H1 (cell line): ENCODE measurements around the gene RPL6. TPM values are rescaled to one million over a fixed set of nuclear protein-coding genes. Genes with fewer than 3 reads are reported as not detected.

ENCODE experiments used
- CTCF ChIA-PET: fragments of 300-600 bp; sonication (Branson Sonifier 250); formaldehyde crosslinking; loops from one replicate; lab custom pipeline; 2021; ENCODE audit not compliant: partially characterized antibody; lab: Charles Lee
- POLR2A ChIA-PET: fragments of 300-600 bp; sonication (Branson Sonifier 250); formaldehyde crosslinking; loops from one replicate; lab custom pipeline; 2021; ENCODE audit warnings: inconsistent platforms; ENCODE audit not compliant: partially characterized antibody; lab: Charles Lee
- DNase-seq, 2 experiments: peaks; one replicate each; pipeline versions ENCODE4 v3.0.0 to v3.0.0-alpha.2; 2010 to 2022; ENCODE audit warnings: low spot score in 2 of 2, low read depth in 1 of 2, mixed read lengths in 1 of 2
- FAIRE-seq: peaks from 2 replicates; lab custom pipeline; 2011; peaks lifted over from hg19 to GRCh38; lab: Jason Lieb, UNC
- H2AFZ ChIP-seq: 2 replicates; pipeline ENCODE4 v1.8.1; 2012; ENCODE audit warnings: low read length, inconsistent platforms
- H2AK5ac ChIP-seq: 2 replicates; pipeline ENCODE4 v1.6.1; 2013; ENCODE audit warnings: low read depth, low read length
- H2BK120ac ChIP-seq: replicated peaks from 2 replicates; pipeline ENCODE3; 2013; ENCODE audit warnings: low read depth, low read length, inconsistent platforms
- H2BK12ac ChIP-seq: 2 replicates; pipeline ENCODE4 v1.6.1; 2013; ENCODE audit warnings: low read depth, low read length
- H2BK15ac ChIP-seq: 2 replicates; pipeline ENCODE4 v1.6.1; 2013; ENCODE audit warnings: low read length
- H2BK20ac ChIP-seq: 2 replicates; pipeline ENCODE4 v1.6.1; 2013; ENCODE audit warnings: low read length
- H2BK5ac ChIP-seq: 2 replicates; pipeline ENCODE4 v1.6.1; 2013; ENCODE audit warnings: low read depth, low read length
- H3K14ac ChIP-seq: 2 replicates; pipeline ENCODE4 v1.6.1; 2013; ENCODE audit warnings: inconsistent platforms; ENCODE audit not compliant: insufficient read length
- H3K18ac ChIP-seq: 2 replicates; pipeline ENCODE4 v1.6.1; 2013; ENCODE audit warnings: low read length; ENCODE audit errors: extremely low read depth
- H3K23ac ChIP-seq: 2 replicates; pipeline ENCODE4 v1.6.1; 2013; ENCODE audit warnings: inconsistent platforms; ENCODE audit not compliant: insufficient read length
- H3K23me2 ChIP-seq: 2 replicates; pipeline ENCODE4 v1.6.1; 2013; ENCODE audit warnings: low read depth, low read length
- H3K27ac ChIP-seq: 2 replicates; pipeline ENCODE4 v1.6.1; 2011; ENCODE audit warnings: low read depth, low read length, inconsistent platforms
- H3K27me3 ChIP-seq, 4 experiments: replicated peaks in 1 of 4; 1 replicate in 1 of 4; 2 replicates in 3 of 4; pipeline versions ENCODE4 v1.6.1 to v1.8.1; 2011 to 2013; ENCODE audit warnings: low read length in 3 of 4, mild to moderate bottlenecking in 3 of 4, inconsistent platforms in 2 of 4, mixed read lengths in 2 of 4, moderate library complexity in 1 of 4; ENCODE audit not compliant: control insufficient read depth in 3 of 4, insufficient read depth in 3 of 4; ENCODE audit errors: extremely low read depth in 1 of 4
- H3K36me3 ChIP-seq, 4 experiments: 2 replicates each; pipeline versions ENCODE4 v1.6.1 to v1.8.1; 2011 to 2013; ENCODE audit warnings: mild to moderate bottlenecking in 4 of 4, low read length in 3 of 4, moderate library complexity in 2 of 4, control low read depth in 1 of 4, inconsistent platforms in 1 of 4; ENCODE audit not compliant: insufficient read depth in 4 of 4, control insufficient read depth in 2 of 4
- H3K4ac ChIP-seq: replicated peaks from 2 replicates; pipeline ENCODE3; 2013; ENCODE audit warnings: low read length, low read depth, mixed read lengths, inconsistent platforms; ENCODE audit not compliant: insufficient read length
- H3K4me1 ChIP-seq, 4 experiments: replicated peaks in 1 of 4; 1 replicate in 1 of 4; 2 replicates in 3 of 4; pipeline versions ENCODE4 v1.6.1 to v1.8.1; 2011 to 2013; ENCODE audit warnings: low read length in 3 of 4, inconsistent platforms in 2 of 4, mixed read lengths in 1 of 4; ENCODE audit not compliant: insufficient read depth in 4 of 4, control insufficient read depth in 3 of 4
- H3K4me2 ChIP-seq, 2 experiments: 2 replicates each; pipeline versions ENCODE4 v1.6.1 to v1.8.1; 2011 to 2013; ENCODE audit warnings: low read depth in 2 of 2, low read length in 2 of 2, control low read depth in 1 of 2, inconsistent platforms in 1 of 2, mild to moderate bottlenecking in 1 of 2; ENCODE audit not compliant: insufficient read depth in 1 of 2
- H3K4me3 ChIP-seq, 4 experiments: fragments of 200-600, 300-600 bp in 1 of 4; sonication (generic), shearing (Covaris generic), sonication (Bioruptor Twin) in 1 of 4; 2 replicates each; pipeline versions ENCODE4 v1.5.1 to v1.8.1; 2011 to 2016; ENCODE audit warnings: low read length in 4 of 4, low read depth in 3 of 4, control low read depth in 2 of 4, inconsistent platforms in 2 of 4, mild to moderate bottlenecking in 2 of 4, mixed read lengths in 1 of 4, moderate library complexity in 1 of 4; ENCODE audit not compliant: insufficient read depth in 2 of 4; ENCODE audit errors: extremely low read depth in 1 of 4
- H3K56ac ChIP-seq: replicated peaks from 2 replicates; pipeline ENCODE3; 2013; ENCODE audit warnings: low read depth, mild to moderate bottlenecking, mixed read lengths, low read length, inconsistent platforms; ENCODE audit not compliant: insufficient read length
- H3K79me1 ChIP-seq: 2 replicates; pipeline ENCODE4 v1.6.1; 2013; ENCODE audit warnings: low read depth, low read length, control low read depth
- H3K79me2 ChIP-seq, 2 experiments: 2 replicates each; pipeline versions ENCODE4 v1.6.1 to v1.8.1; 2012 to 2013; ENCODE audit warnings: low read length in 2 of 2, mild to moderate bottlenecking in 2 of 2, inconsistent platforms in 1 of 2; ENCODE audit not compliant: insufficient read depth in 2 of 2, control insufficient read depth in 1 of 2
- H3K9ac ChIP-seq, 4 experiments: replicated peaks in 1 of 4; 1 replicate in 1 of 4; 2 replicates in 3 of 4; pipeline versions ENCODE4 v1.6.1 to v1.8.1; 2011 to 2013; ENCODE audit warnings: low read depth in 3 of 4, low read length in 3 of 4, control low read depth in 2 of 4, mild to moderate bottlenecking in 2 of 4, moderate library complexity in 2 of 4, inconsistent platforms in 1 of 4; ENCODE audit errors: extremely low read depth in 1 of 4
- H3K9me3 ChIP-seq, 2 experiments: 2 replicates each; pipeline versions ENCODE4 v1.6.1 to v1.8.1; 2012 to 2013; ENCODE audit warnings: mild to moderate bottlenecking in 2 of 2, moderate library complexity in 2 of 2, control low read depth in 1 of 2, inconsistent platforms in 1 of 2, low read depth in 1 of 2, low read length in 1 of 2, mixed read lengths in 1 of 2; ENCODE audit not compliant: insufficient read depth in 2 of 2
- H4K20me1 ChIP-seq, 2 experiments: replicated peaks in 1 of 2; 2 replicates each; pipeline versions ENCODE3 to v1.8.1; 2011 to 2013; ENCODE audit warnings: inconsistent platforms in 2 of 2, low read length in 2 of 2, mild to moderate bottlenecking in 1 of 2; ENCODE audit not compliant: insufficient read depth in 2 of 2, control insufficient read depth in 1 of 2
- H4K5ac ChIP-seq: 2 replicates; pipeline ENCODE4 v1.6.1; 2013; ENCODE audit warnings: low read length, low read depth, mixed read lengths, inconsistent platforms; ENCODE audit not compliant: insufficient read length
- H4K8ac ChIP-seq: 2 replicates; pipeline ENCODE4 v1.8.0; 2013; ENCODE audit warnings: mild to moderate bottlenecking, moderate library complexity, low read length, inconsistent platforms; ENCODE audit not compliant: insufficient read depth; ENCODE audit errors: extremely low read depth
- H4K91ac ChIP-seq: replicated peaks from 2 replicates; pipeline ENCODE3; 2013; ENCODE audit warnings: low read length, mixed read lengths, inconsistent platforms; ENCODE audit not compliant: insufficient read length
- CBX5 ChIP-seq: fragments of 300-800, 300-1000 bp; sonication (generic); IDR thresholded peaks from 2 replicates; pipeline ENCODE4 v1.7.1; 2016; ENCODE audit warnings: antibody characterized with exemption, low read length, low read depth
- CREB1 ChIP-seq: IDR thresholded peaks from 2 replicates; pipeline ENCODE4 v1.6.1; 2012; ENCODE audit warnings: inconsistent platforms
- CTBP2 ChIP-seq: IDR thresholded peaks from 2 replicates; pipeline ENCODE4 v1.7.0; 2011; ENCODE audit warnings: borderline replicate concordance, mild to moderate bottlenecking, moderate library complexity, mixed read lengths, low read length; ENCODE audit not compliant: insufficient read depth, insufficient read length
- EGR1 ChIP-seq: IDR thresholded peaks from 2 replicates; pipeline ENCODE4 v1.6.1; 2011; ENCODE audit warnings: low read depth, low read length, borderline replicate concordance
- JUN ChIP-seq: IDR thresholded peaks from 2 replicates; pipeline ENCODE4 v1.6.1; 2011; ENCODE audit warnings: low read depth, mild to moderate bottlenecking, improper control_type of control experiment, low read length
- SUZ12 ChIP-seq: fragments of 200-600 bp; sonication (generic); IDR thresholded peaks from 2 replicates; pipeline ENCODE4 v1.6.1; 2012; ENCODE audit warnings: mild to moderate bottlenecking, inconsistent platforms, low read length, moderate library complexity, mixed read lengths
- TAF1 ChIP-seq: IDR thresholded peaks from 2 replicates; pipeline ENCODE4 v1.6.1; 2011; ENCODE audit warnings: mild to moderate bottlenecking, low read depth, low read length
- TBP ChIP-seq: IDR thresholded peaks from 2 replicates; pipeline ENCODE4 v1.6.1; 2011; ENCODE audit warnings: low read depth, low read length, improper control_type of control experiment
- WGBS, 2 experiments: shearing (Covaris generic) in 1 of 2; methylation state at CpG; one replicate each; pipeline versions ENCODE4 v1.1.6 to v1.1.7; 2013 to 2015; ENCODE audit warnings: low lambda C conversion rate in 2 of 2, mixed read lengths in 2 of 2, inconsistent platforms in 1 of 2, low coverage in 1 of 2, missing lambda C conversion rate in 1 of 2; ENCODE audit not compliant: insufficient replicate concordance in 2 of 2, insufficient coverage in 1 of 2, insufficient read length in 1 of 2; ENCODE audit errors: extremely low coverage in 1 of 2, missing lambda C conversion rate in 1 of 2; 5-methylcytosine and 5-hydroxymethylcytosine counted together
- polyA plus RNA-seq, 7 experiments: library from polyadenylated mRNA; depleted of rRNA in 3 of 7; stranded (reverse) in 5 of 7; unstranded in 2 of 7; fragments of >200 nt in 5 of 7; fragments of 200-250 nt in 2 of 7; gene quantifications; 1 replicate in 5 of 7; 2 replicates in 1 of 7; 4 replicates in 1 of 7; pipeline versions ENCODE4 v1.2.1 to v1.2.3, GENCODE V29; 2011 to 2013; ENCODE audit warnings: missing spikeins in 2 of 7, mixed read lengths in 2 of 7
- total RNA-seq: library from RNA; stranded (reverse); fragmentation: NEBNext Ultra II Directional; extraction: Animal tissue kit (Norgen Biotek cat#: 25700); gene quantifications from 2 replicates; pipeline ENCODE4 v1.2.1, GENCODE V29; 2021
- TF ChIP-seq, protein P1 (sequence below), 3 experiments: IDR thresholded peaks; 1 replicate in 2 of 3; 2 replicates in 1 of 3; pipeline versions ENCODE4 v1.5.1 to v1.6.1; 2011; ENCODE audit warnings: low read length in 3 of 3, mild to moderate bottlenecking in 3 of 3, inconsistent platforms in 2 of 3, low read depth in 1 of 3, moderate library complexity in 1 of 3; ENCODE audit not compliant: insufficient read depth in 1 of 3; ENCODE audit errors: control extremely low read depth in 1 of 3

The RPL6 gene
- total and polyA plus RNA-seq, 2 of the 8 experiments (the other 6 are each of a cell fraction or from before 2014, with no cell fraction given): 1,073 to 1,643 TPM

GRCh38 chr12:112374166-112374740 is 35.2 kb downstream of the RPL6 start:
- POLR2A ChIA-PET: no interaction called here
- H4K91ac ChIP-seq: no peak overlapping the region
- no peaks in the 10 kb centered on the region for H3K23me2 ChIP-seq
- H2BK5ac ChIP-seq: no peak overlapping the region
- no peak overlapping the region for H4K5ac ChIP-seq
- H3K4me3 ChIP-seq: no peak overlapping the region
- no peaks in the 10 kb centered on the region for H3K79me1 ChIP-seq
- no peak overlapping the region for H3K9ac ChIP-seq
- H3K36me3 ChIP-seq: no peaks in the 10 kb centered on the region
- H2BK120ac ChIP-seq: no peak overlapping the region
- H3K27me3 ChIP-seq: no peaks in the 10 kb centered on the region
- no peaks in the 10 kb centered on the region for H3K9me3 ChIP-seq
- H3K27ac ChIP-seq: no peak overlapping the region
- H2AK5ac ChIP-seq: no peak overlapping the region
- H3K79me2 ChIP-seq: peaks cover 4 to 68% of the 10 kb centered on the region in 2 experiments; a peak in 3 of 4 replicates
- no peak overlapping the region for H2AFZ ChIP-seq
- H3K56ac ChIP-seq: no peak overlapping the region
- FAIRE-seq: no peak
- H4K8ac ChIP-seq: no peak overlapping the region
- no peaks in the 10 kb centered on the region for H4K20me1 ChIP-seq
- H3K4me2 ChIP-seq: no peak overlapping the region
- no peak overlapping the region for H2BK15ac ChIP-seq
- no peak overlapping the region for H3K4ac ChIP-seq
- no peak overlapping the region for H2BK20ac ChIP-seq
- no peak for DNase-seq
- H3K23ac ChIP-seq: no peak overlapping the region
- no peaks in the 10 kb centered on the region; a peak in 1 of 7 replicates for H3K4me1 ChIP-seq
- H3K18ac ChIP-seq: no peak overlapping the region
- CTCF ChIA-PET: interaction anchor here (1.1 kb wide), 1 partner anchor 13 kb away, joined by 5 read pairs; no protein-coding TSS in a partner anchor
- WGBS, 2 experiments: 93% methylated on average over 3 of the region's 3 CpGs; no CpG with 5 or more reads in 1 of the 2 experiments
- no peak overlapping the region for H2BK12ac ChIP-seq
- H3K14ac ChIP-seq: no peak overlapping the region
- no peak for TF ChIP-seq TBP
- TF ChIP-seq CTBP2: no peak
- TF ChIP-seq CREB1: no peak
- TF ChIP-seq JUN: no peak
- TF ChIP-seq EGR1: no peak
- TF ChIP-seq, protein P1, sequence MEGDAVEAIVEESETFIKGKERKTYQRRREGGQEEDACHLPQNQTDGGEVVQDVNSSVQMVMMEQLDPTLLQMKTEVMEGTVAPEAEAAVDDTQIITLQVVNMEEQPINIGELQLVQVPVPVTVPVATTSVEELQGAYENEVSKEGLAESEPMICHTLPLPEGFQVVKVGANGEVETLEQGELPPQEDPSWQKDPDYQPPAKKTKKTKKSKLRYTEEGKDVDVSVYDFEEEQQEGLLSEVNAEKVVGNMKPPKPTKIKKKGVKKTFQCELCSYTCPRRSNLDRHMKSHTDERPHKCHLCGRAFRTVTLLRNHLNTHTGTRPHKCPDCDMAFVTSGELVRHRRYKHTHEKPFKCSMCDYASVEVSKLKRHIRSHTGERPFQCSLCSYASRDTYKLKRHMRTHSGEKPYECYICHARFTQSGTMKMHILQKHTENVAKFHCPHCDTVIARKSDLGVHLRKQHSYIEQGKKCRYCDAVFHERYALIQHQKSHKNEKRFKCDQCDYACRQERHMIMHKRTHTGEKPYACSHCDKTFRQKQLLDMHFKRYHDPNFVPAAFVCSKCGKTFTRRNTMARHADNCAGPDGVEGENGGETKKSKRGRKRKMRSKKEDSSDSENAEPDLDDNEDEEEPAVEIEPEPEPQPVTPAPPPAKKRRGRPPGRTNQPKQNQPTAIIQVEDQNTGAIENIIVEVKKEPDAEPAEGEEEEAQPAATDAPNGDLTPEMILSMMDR (IDR thresholded peaks at IDR 0.05; ENCODE audit: control extremely low read depth in 1 of 3, insufficient read depth in 1 of 3, low read depth in 1 of 3, low read length in 3 of 3): no peak
- no peak for TF ChIP-seq CBX5
- TF ChIP-seq TAF1: no peak
- TF ChIP-seq SUZ12: no peak
